HepG2 (cell line): ENCODE data around the gene MAP3K2. TPM values are rescaled to one million over a fixed set of nuclear protein-coding genes. Genes with fewer than 3 reads are reported as not detected.

Experiments
- ASH2L ChIP-seq: fragments of 300-600, 200-600 bp; sonication (generic); IDR thresholded peaks from 2 replicates; pipeline ENCODE4 v1.7.0; 2017; ENCODE audit warnings: low read depth, mild to moderate bottlenecking, moderate library complexity, mixed read lengths, low read length; ENCODE audit not compliant: insufficient read length
- FOXJ3 ChIP-seq: sonication (generic); formaldehyde crosslinking; IDR thresholded peaks from 2 replicates; pipeline ENCODE4 v1.4.0; 2020; ENCODE audit warnings: missing genetic modification reagents, mild to moderate bottlenecking, borderline replicate concordance
- PRMT3 ChIP-seq: sonication (generic); formaldehyde crosslinking; IDR thresholded peaks from 2 replicates; pipeline ENCODE4 v1.8.1; 2022; ENCODE audit warnings: low read depth, mild to moderate bottlenecking, moderate library complexity, missing genetic modification reagents, borderline replicate concordance
- ZFP37 ChIP-seq: sonication (generic); formaldehyde crosslinking; IDR thresholded peaks from 2 replicates; pipeline ENCODE4 v1.4.0; 2020; ENCODE audit warnings: missing genetic modification reagents, borderline replicate concordance
- ZMYM3 ChIP-seq: sonication (generic); formaldehyde crosslinking; IDR thresholded peaks from 2 replicates; pipeline ENCODE4 v1.5.1; 2020; ENCODE audit warnings: mild to moderate bottlenecking, missing genetic modification reagents
- polyA plus RNA-seq, 8 experiments: library from polyadenylated mRNA; depleted of rRNA in 3 of 8; stranded (reverse) in 7 of 8; unstranded in 1 of 8; fragments of >200 nt; fragmentation: Illumina TruSeq in 4 of 8; extraction: Trizol in 4 of 8; gene quantifications; 2 replicates each; pipeline versions ENCODE4 v1.2.1 to v1.2.3, GENCODE V29; 2011 to 2016; ENCODE audit warnings: low read depth in 4 of 8, missing spikeins in 1 of 8, mixed read lengths in 1 of 8; ENCODE audit not compliant: insufficient read depth in 1 of 8
- total RNA-seq, 5 experiments: library from RNA; depleted of rRNA; stranded (reverse); fragments of >200 nt; fragmentation: Illumina TruSeq; extraction: Trizol; gene quantifications; 2 replicates each; pipeline ENCODE4 v1.2.3, GENCODE V29; 2016; ENCODE audit warnings: low read depth in 1 of 5
- TF ChIP-seq, protein P1 (sequence below): sonication (generic); formaldehyde crosslinking; IDR thresholded peaks from one replicate; pipeline ENCODE4 v1.5.1; 2020; ENCODE audit warnings: mild to moderate bottlenecking, missing genetic modification reagents; ENCODE audit errors: not compliant biosample characterization

Gene MAP3K2
- total and polyA plus RNA-seq, 2 of the 13 experiments (the other 11 are each of a cell fraction or from before 2014, with no cell fraction given), result 12.2 to 37.2 TPM

DNA sequence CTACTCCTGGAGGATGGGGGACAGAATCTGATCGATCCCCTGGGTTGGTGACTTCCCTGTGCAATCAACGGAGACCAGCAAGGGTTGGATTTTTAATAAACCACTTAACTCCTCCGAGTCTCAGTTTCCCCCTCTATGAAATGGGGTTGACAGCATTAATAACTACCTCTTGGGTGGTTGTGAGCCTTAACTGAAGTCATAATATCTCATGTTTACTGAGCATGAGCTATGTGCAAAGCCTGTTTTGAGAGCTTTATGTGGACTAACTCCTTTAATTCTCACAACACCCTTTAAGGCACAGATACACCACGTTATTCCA, 31.3 kb upstream of the MAP3K2 start (continued):
- TF ChIP-seq, protein P1, sequence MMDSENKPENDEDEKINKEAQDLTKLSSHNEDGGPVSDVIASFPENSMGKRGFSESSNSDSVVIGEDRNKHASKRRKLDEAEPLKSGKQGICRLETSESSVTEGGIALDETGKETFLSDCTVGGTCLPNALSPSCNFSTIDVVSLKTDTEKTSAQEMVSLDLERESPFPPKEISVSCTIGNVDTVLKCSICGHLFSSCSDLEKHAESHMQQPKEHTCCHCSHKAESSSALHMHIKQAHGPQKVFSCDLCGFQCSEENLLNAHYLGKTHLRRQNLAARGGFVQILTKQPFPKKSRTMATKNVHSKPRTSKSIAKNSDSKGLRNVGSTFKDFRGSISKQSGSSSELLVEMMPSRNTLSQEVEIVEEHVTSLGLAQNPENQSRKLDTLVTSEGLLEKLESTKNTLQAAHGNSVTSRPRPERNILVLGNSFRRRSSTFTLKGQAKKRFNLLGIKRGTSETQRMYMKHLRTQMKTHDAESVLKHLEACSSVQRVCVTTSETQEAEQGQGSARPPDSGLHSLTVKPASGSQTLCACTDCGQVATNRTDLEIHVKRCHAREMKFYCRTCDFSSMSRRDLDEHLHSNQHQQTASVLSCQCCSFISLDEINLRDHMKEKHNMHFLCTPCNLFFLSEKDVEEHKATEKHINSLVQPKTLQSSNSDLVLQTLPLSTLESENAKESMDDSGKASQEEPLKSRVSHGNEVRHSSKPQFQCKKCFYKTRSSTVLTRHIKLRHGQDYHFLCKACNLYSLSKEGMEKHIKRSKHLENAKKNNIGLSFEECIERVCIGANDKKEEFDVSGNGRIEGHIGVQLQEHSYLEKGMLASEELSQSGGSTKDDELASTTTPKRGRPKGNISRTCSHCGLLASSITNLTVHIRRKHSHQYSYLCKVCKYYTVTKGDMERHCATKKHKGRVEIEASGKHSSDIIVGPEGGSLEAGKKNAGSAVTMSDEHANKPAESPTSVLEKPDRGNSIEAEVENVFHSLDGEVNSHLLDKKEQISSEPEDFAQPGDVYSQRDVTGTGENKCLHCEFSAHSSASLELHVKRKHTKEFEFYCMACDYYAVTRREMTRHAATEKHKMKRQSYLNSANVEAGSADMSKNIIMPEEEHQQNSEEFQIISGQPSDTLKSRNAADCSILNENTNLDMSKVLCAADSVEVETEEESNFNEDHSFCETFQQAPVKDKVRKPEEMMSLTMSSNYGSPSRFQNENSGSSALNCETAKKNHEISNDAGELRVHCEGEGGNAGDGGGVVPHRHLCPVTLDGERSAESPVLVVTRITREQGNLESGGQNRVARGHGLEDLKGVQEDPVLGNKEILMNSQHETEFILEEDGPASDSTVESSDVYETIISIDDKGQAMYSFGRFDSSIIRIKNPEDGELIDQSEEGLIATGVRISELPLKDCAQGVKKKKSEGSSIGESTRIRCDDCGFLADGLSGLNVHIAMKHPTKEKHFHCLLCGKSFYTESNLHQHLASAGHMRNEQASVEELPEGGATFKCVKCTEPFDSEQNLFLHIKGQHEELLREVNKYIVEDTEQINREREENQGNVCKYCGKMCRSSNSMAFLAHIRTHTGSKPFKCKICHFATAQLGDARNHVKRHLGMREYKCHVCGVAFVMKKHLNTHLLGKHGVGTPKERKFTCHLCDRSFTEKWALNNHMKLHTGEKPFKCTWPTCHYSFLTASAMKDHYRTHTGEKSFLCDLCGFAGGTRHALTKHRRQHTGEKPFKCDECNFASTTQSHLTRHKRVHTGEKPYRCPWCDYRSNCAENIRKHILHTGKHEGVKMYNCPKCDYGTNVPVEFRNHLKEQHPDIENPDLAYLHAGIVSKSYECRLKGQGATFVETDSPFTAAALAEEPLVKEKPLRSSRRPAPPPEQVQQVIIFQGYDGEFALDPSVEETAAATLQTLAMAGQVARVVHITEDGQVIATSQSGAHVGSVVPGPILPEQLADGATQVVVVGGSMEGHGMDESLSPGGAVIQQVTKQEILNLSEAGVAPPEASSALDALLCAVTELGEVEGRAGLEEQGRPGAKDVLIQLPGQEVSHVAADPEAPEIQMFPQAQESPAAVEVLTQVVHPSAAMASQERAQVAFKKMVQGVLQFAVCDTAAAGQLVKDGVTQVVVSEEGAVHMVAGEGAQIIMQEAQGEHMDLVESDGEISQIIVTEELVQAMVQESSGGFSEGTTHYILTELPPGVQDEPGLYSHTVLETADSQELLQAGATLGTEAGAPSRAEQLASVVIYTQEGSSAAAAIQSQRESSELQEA (CRISPR knock-in tag), result peak; percentile 5
- no peak for TF ChIP-seq PRMT3 (CRISPR knock-in tag)
- TF ChIP-seq ZMYM3 (CRISPR knock-in tag), result peak; percentile 88
- peak; percentile 22 for TF ChIP-seq ASH2L
- TF ChIP-seq FOXJ3, result peak; percentile 20; the same call in 1 of the 2 replicates
- 0 out of 2 replicates have a peak, but pooled peaks have one; percentile 10 for TF ChIP-seq ZFP37
